ENCODE results near the gene AFAP1.

DNA sequence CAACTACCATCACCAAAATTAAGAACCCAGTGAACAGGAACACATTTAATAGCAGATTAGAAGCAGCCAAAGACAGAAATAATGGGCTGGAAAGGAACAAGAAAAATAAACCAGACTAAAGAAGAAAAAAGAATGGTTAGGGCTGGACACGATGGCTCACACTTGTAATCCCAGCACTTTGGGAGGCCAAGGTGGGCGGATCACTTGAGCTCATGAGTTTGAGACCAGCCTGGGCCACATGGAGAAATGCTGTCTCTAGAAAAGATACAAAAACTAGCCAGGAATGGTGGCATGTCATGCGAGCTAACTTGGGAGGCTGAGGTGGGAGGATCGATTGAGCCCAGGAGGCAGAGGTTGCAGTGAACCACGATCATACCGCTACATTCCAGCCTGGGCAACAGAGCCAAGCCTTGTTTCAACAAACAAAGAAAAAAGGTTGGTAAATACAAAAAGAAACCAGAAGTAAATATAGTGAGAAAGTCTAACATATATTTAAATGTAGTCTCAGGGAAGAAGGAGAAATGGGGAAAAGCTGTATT, 102.0 kb downstream of the AFAP1 start:
- TF ChIP-seq CTCF (conservative IDR thresholded peaks at IDR 0.05; ENCODE audit: low read depth, low read length) (no peak), EZH2 (IDR thresholded peaks at IDR 0.05; ENCODE audit: low read length, unreplicated experiment) (no peak)
